ENCODE results near the gene TBC1D10A. TPM values are rescaled to one million over a fixed set of nuclear protein-coding genes. Genes with fewer than 3 reads are reported as not detected.
A peak's percentile ranks its signal among the peaks of the same experiment; 100 is the strongest.

TBC1D10A gene
- total and polyA plus RNA-seq, 2 experiments from 2014 or later, result 3.3 to 8.8 TPM

DNA sequence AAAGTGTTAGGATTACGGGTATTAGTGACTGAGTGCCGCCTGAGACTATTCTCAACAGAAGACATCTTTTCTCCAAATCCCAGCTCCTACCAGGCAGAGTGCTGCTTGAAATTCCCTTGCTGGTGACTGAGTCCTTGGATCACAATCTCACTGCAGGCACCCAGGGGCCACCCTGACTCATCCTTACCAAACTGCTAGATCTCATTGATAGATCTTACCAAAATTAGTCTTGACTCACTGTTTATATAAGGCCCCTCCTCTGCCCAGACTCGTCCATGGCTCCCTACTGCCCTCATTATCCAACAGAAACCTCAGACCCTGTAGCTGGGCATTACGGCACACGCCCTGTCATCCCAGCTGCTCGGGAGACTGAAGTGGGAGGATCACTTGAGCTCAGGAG is 14.7 kb downstream of the TBC1D10A start (continued):
- TF ChIP-seq ZNF462 (CRISPR knock-in tag; IDR thresholded peaks at IDR 0.05) (no peak), ZNF114 (CRISPR knock-in tag; IDR thresholded peaks at IDR 0.05) (no peak)

DNA sequence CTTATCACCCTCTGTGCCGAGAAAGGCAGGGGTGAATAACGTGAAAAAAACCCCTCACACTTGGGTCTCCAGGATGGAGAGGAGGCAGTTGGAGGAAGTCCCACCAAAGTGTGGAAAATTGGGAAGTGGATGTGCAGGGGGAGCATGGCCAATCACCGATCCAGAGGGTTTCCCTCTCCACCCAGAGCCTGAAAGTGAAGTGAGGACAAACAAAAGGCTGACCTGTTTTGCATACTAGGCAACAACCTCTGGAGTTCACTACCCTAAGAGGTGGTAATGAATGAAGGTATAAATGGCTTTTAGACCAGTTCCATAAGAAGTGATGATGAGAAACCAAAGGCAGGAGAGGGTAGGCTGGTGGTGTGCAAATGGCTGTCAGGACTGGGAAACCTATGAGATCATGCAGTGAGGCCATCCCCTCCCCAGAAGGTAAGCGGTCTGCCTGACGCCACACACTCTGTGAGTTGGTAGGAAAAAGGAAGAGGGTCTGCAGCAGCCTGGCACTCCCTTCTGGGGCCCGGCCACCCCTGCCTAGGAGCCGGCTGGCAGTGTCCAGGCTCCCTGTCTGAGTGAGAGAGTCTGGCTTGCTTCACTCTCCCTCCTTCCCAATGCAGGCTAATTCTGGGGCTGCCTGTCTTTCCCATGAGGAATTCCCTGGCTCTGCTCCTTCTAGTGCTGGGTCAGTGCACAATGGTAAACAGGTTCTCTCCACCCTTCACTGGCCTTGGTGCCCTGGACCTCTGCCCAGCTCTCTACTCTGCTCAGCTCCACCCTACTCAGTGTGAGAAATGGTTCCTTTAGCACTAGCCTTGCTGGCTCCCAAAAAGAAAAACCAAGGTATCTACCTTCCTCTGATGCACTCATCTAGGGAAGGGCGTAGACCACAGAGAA is 15.6 kb downstream of the TBC1D10A start:
- Histone ChIP-seq H3K4me2 (0 out of 2 replicates have a peak overlapping the region, but pooled peaks have one; percentile 6), H3K27ac (ENCODE audit: low read depth) (no peak overlapping the region), H3K9me2 (ENCODE audit: insufficient read depth) (no peaks in the 10 kb centered on the region), H2AFZ (no peak overlapping the region), H4K20me1 (replicated peaks; ENCODE audit: insufficient read depth) (peaks cover 3% of the 10 kb centered on the region), H3K4me1 (ENCODE audit: insufficient read depth) (peaks cover 4% of the 10 kb centered on the region; the same call in 1 of the 2 replicates), H3F3A (replicated peaks; ENCODE audit: low read depth) (no peaks in the 10 kb centered on the region), H3K27me3 (ENCODE audit: insufficient read depth) (no peaks in the 10 kb centered on the region), H3K4me3 (no peak overlapping the region), H3K79me2 (replicated peaks; ENCODE audit: insufficient read depth) (no peaks in the 10 kb centered on the region), H3K36me3 (ENCODE audit: insufficient read depth) (no peaks in the 10 kb centered on the region)
- Mint-ChIP-seq H3K36me3 (ENCODE audit: low read depth) (no peaks in the 10 kb centered on the region), H3K27ac (no peak overlapping the region), H3K4me1 (peaks cover 11% of the 10 kb centered on the region), H3K4me3 (no peak overlapping the region), H3K9me3 (no peaks in the 10 kb centered on the region), H3K27me3 (ENCODE audit: insufficient read depth, low read depth, poor library complexity) (peaks cover 3% of the 10 kb centered on the region)
- no peak for DNase-seq (ENCODE audit: low spot score)
- peak; percentile 54 for ATAC-seq
- no peak for TF ChIP-seq EZH2phosphoT487 (IDR thresholded peaks at IDR 0.05; ENCODE audit: unreplicated experiment)
- no peak for TF ChIP-seq POLR2AphosphoS5 (IDR thresholded peaks at IDR 0.05; ENCODE audit: low read depth)
- no peak for TF ChIP-seq JUNB (IDR thresholded peaks at IDR 0.05; ENCODE audit: unreplicated experiment)
- TF ChIP-seq STAT1 (IDR thresholded peaks at IDR 0.05; ENCODE audit: unreplicated experiment), result no peak
- TF ChIP-seq EZH2 (IDR thresholded peaks at IDR 0.05; ENCODE audit: low read depth, unreplicated experiment), result no peak
- TF ChIP-seq NANOG (IDR thresholded peaks at IDR 0.05; ENCODE audit: borderline replicate concordance), result no peak
- TF ChIP-seq, protein P1, sequence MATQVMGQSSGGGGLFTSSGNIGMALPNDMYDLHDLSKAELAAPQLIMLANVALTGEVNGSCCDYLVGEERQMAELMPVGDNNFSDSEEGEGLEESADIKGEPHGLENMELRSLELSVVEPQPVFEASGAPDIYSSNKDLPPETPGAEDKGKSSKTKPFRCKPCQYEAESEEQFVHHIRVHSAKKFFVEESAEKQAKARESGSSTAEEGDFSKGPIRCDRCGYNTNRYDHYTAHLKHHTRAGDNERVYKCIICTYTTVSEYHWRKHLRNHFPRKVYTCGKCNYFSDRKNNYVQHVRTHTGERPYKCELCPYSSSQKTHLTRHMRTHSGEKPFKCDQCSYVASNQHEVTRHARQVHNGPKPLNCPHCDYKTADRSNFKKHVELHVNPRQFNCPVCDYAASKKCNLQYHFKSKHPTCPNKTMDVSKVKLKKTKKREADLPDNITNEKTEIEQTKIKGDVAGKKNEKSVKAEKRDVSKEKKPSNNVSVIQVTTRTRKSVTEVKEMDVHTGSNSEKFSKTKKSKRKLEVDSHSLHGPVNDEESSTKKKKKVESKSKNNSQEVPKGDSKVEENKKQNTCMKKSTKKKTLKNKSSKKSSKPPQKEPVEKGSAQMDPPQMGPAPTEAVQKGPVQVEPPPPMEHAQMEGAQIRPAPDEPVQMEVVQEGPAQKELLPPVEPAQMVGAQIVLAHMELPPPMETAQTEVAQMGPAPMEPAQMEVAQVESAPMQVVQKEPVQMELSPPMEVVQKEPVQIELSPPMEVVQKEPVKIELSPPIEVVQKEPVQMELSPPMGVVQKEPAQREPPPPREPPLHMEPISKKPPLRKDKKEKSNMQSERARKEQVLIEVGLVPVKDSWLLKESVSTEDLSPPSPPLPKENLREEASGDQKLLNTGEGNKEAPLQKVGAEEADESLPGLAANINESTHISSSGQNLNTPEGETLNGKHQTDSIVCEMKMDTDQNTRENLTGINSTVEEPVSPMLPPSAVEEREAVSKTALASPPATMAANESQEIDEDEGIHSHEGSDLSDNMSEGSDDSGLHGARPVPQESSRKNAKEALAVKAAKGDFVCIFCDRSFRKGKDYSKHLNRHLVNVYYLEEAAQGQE (IDR thresholded peaks at IDR 0.05; ENCODE audit: unreplicated experiment), result no peak
- no peak for TF ChIP-seq ZNF331 (CRISPR knock-in tag; IDR thresholded peaks at IDR 0.05; ENCODE audit: low read depth)
- TF ChIP-seq, protein P2, sequence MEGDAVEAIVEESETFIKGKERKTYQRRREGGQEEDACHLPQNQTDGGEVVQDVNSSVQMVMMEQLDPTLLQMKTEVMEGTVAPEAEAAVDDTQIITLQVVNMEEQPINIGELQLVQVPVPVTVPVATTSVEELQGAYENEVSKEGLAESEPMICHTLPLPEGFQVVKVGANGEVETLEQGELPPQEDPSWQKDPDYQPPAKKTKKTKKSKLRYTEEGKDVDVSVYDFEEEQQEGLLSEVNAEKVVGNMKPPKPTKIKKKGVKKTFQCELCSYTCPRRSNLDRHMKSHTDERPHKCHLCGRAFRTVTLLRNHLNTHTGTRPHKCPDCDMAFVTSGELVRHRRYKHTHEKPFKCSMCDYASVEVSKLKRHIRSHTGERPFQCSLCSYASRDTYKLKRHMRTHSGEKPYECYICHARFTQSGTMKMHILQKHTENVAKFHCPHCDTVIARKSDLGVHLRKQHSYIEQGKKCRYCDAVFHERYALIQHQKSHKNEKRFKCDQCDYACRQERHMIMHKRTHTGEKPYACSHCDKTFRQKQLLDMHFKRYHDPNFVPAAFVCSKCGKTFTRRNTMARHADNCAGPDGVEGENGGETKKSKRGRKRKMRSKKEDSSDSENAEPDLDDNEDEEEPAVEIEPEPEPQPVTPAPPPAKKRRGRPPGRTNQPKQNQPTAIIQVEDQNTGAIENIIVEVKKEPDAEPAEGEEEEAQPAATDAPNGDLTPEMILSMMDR (conservative IDR thresholded peaks at IDR 0.05; ENCODE audit: low read depth in 2 of 2), result no peak
- TF ChIP-seq ZNF114 (CRISPR knock-in tag; IDR thresholded peaks at IDR 0.05), result no peak
